ENCODE data around the gene PANX2. TPM values are rescaled to one million over a fixed set of nuclear protein-coding genes. Genes with fewer than 3 reads are reported as not detected.
"Not testable (repeated sequence)": the region's sequence is repeated elsewhere in the genome, so short reads cannot be mapped to it uniquely, and the experiment has no call there.

The PANX2 gene
- polyA plus RNA-seq, 4 donors: 0.99 to 2.4 (median 1.6) TPM

- DNase-seq (ENCODE audit: low read depth in 4 of 4, low spot score in 2 of 4): no peak
These were observed 23.7 kb downstream of the PANX2 start for GRCh38 chr22:50194037-50194805.

GRCh38 chr22:50196256-50196655 lies 25.7 kb downstream of the PANX2 start:
- no peak for DNase-seq (ENCODE audit: low read depth in 4 of 4, low spot score in 2 of 4)

- DNase-seq (ENCODE audit: low read depth in 4 of 4, low spot score in 2 of 4): no peak
These were observed 26.7 kb downstream of the PANX2 start for GRCh38 chr22:50197000-50197800.

- DNase-seq (ENCODE audit: low read depth in 4 of 4, low spot score in 2 of 4): no peak
These were observed 27.5 kb downstream of the PANX2 start for GRCh38 chr22:50197856-50198623.

GRCh38 chr22:50198624-50199017 lies 28.1 kb downstream of the PANX2 start:
- DNase-seq (ENCODE audit: low read depth in 4 of 4, low spot score in 2 of 4): no peak

- no peak for DNase-seq (ENCODE audit: low read depth in 4 of 4, low spot score in 2 of 4)
These were observed 28.8 kb downstream of the PANX2 start for GRCh38 chr22:50199251-50199721.

GRCh38 chr22:50199829-50200460 lies 29.4 kb downstream of the PANX2 start:
- DNase-seq (ENCODE audit: low read depth in 4 of 4, low spot score in 2 of 4): no peak

- peak in 2 of 4 donors; percentile 79 to 80 for DNase-seq (ENCODE audit: low read depth in 4 of 4, low spot score in 2 of 4)
These were observed 30.1 kb downstream of the PANX2 start, which contains the start of gene SELENOO for GRCh38 chr22:50200461-50201190. Gene SELENOO, plus strand, starts transcription at chr22:50201011. Its CDS starts 26 bp downstream, at chr22:50201037.

GRCh38 chr22:50201191-50202129 lies 30.9 kb downstream of the PANX2 start:
- DNase-seq (ENCODE audit: low read depth in 4 of 4, low spot score in 2 of 4): no peak

- DNase-seq (ENCODE audit: low read depth in 4 of 4, low spot score in 2 of 4): no peak
These were observed 31.7 kb downstream of the PANX2 start for GRCh38 chr22:50202130-50202666.

- no peak for DNase-seq (ENCODE audit: low read depth in 4 of 4, low spot score in 2 of 4)
These were observed 32.8 kb downstream of the PANX2 start for GRCh38 chr22:50203288-50203687.

- DNase-seq (ENCODE audit: low read depth in 4 of 4, low spot score in 2 of 4): no peak
These were observed 34.0 kb downstream of the PANX2 start for GRCh38 chr22:50204571-50204970.

GRCh38 chr22:50204998-50205397 lies 34.5 kb downstream of the PANX2 start:
- not testable (repeated sequence) for DNase-seq (ENCODE audit: low read depth in 4 of 4, low spot score in 2 of 4)

- no peak for DNase-seq (ENCODE audit: low read depth in 4 of 4, low spot score in 2 of 4)
These were observed 35.4 kb downstream of the PANX2 start for GRCh38 chr22:50205781-50206569.

GRCh38 chr22:50206599-50206998 lies 36.1 kb downstream of the PANX2 start:
- DNase-seq (ENCODE audit: low read depth in 4 of 4, low spot score in 2 of 4): no peak

GRCh38 chr22:50207383-50208140 lies 37.0 kb downstream of the PANX2 start:
- DNase-seq (ENCODE audit: low read depth in 4 of 4, low spot score in 2 of 4): no peak

GRCh38 chr22:50208430-50208938 lies 38.0 kb downstream of the PANX2 start:
- no peak for DNase-seq (ENCODE audit: low read depth in 4 of 4, low spot score in 2 of 4)
